Progenitor cell of endocrine pancreas (in vitro differentiated cells): ENCODE measurements around the gene ADI1. TPM values are rescaled to one million over a fixed set of nuclear protein-coding genes. Genes with fewer than 3 reads are reported as not detected.
"Not testable (repeated sequence)": the region's sequence is repeated elsewhere in the genome, so short reads cannot be mapped to it uniquely, and the experiment has no call there.

Source experiments
- DNase-seq: peaks from one replicate; pipeline ENCODE4 v3.0.0; 2021; ENCODE audit warnings: low spot score; ENCODE audit not compliant: unreplicated experiment
- H3K27ac Mint-ChIP-seq: 2 replicates; pipeline ENCODE4 v1.8.0; 2021; ENCODE audit warnings: mild to moderate bottlenecking, moderate library complexity, mixed read lengths
- H3K27me3 Mint-ChIP-seq: 2 replicates; pipeline ENCODE4 v1.8.0; 2021; ENCODE audit warnings: mixed read lengths
- H3K36me3 Mint-ChIP-seq: 2 replicates; pipeline ENCODE4 v1.8.0; 2022; ENCODE audit warnings: mixed read lengths; ENCODE audit not compliant: insufficient read depth
- H3K4me1 Mint-ChIP-seq: 2 replicates; pipeline ENCODE4 v1.8.0; 2021; ENCODE audit warnings: low read depth, mixed read lengths
- H3K4me3 Mint-ChIP-seq: 2 replicates; pipeline ENCODE4 v1.8.0; 2021; ENCODE audit warnings: low read depth, mild to moderate bottlenecking, moderate library complexity, mixed read lengths
- H3K9me3 Mint-ChIP-seq: 2 replicates; pipeline ENCODE4 v1.8.0; 2021; ENCODE audit warnings: low read depth, mixed read lengths
- CTCF ChIP-seq: fragments of 200-600 bp; sonication (generic); IDR thresholded peaks from one replicate; pipeline ENCODE4 v1.5.0; 2021; ENCODE audit warnings: antibody characterized with exemption, mild to moderate bottlenecking; ENCODE audit not compliant: unreplicated experiment
- total RNA-seq: library from RNA; stranded (reverse); gene quantifications from 2 replicates; pipeline ENCODE4 v1.2.1, GENCODE V29; 2021

ADI1 gene
- total RNA-seq, 1 donor from 2014 or later, result 46.6 TPM

GRCh38 chr2:3449086-3449485, 70.2 kb downstream of the ADI1 start:
- TF ChIP-seq CTCF, result no peak
- H3K27me3 Mint-ChIP-seq, result no peaks in the 10 kb centered on the region
- no peaks in the 10 kb centered on the region for H3K4me1 Mint-ChIP-seq
- H3K36me3 Mint-ChIP-seq, result peaks cover 30% of the 10 kb centered on the region
- no peaks in the 10 kb centered on the region for H3K9me3 Mint-ChIP-seq
- DNase-seq, result no peak
- peak overlapping the region; percentile 25 for H3K27ac Mint-ChIP-seq
- H3K4me3 Mint-ChIP-seq, result no peak overlapping the region

GRCh38 chr2:3448441-3448911, 70.9 kb downstream of the ADI1 start:
- H3K36me3 Mint-ChIP-seq, result peaks cover 28% of the 10 kb centered on the region
- not testable (repeated sequence) for DNase-seq, H3K9me3 Mint-ChIP-seq, H3K4me3 Mint-ChIP-seq, H3K27me3 Mint-ChIP-seq, H3K27ac Mint-ChIP-seq, H3K4me1 Mint-ChIP-seq

GRCh38 chr2:3447789-3448317, 71.5 kb downstream of the ADI1 start:
- Mint-ChIP-seq H3K4me3 (no peak overlapping the region), H3K27me3 (no peaks in the 10 kb centered on the region), H3K36me3 (peaks cover 28% of the 10 kb centered on the region), H3K9me3 (no peaks in the 10 kb centered on the region), H3K27ac (no peak overlapping the region), H3K4me1 (no peaks in the 10 kb centered on the region)
- TF ChIP-seq CTCF, result no peak
- DNase-seq, result no peak

Other genes with a start within 250 kb of the ADI1 start
- gene EIPR1, start 141.7 kb downstream of the ADI1 start, total RNA-seq, result 32.0 and 36.2 TPM in 2 replicates
- 112 and 121 TPM in 2 replicates for gene TRAPPC12, start 139.8 kb downstream of the ADI1 start, total RNA-seq
- gene RNASEH1, start 38.8 kb upstream of the ADI1 start, total RNA-seq, result 18.5 and 21.8 TPM in 2 replicates
- gene RPS7, start 55.7 kb upstream of the ADI1 start, total RNA-seq, result 1,422 and 1,517 TPM in 2 replicates
- not detected in 2 replicates for gene COLEC11, start 75.6 kb upstream of the ADI1 start, total RNA-seq
- gene ALLC, start 138.7 kb upstream of the ADI1 start, total RNA-seq, result 0.16 TPM in 1 of 2 replicates, not detected in the other
- gene DCDC2C, start 184.0 kb upstream of the ADI1 start, total RNA-seq, result not detected in 2 replicates